Hair follicular keratinocyte (primary cell): ENCODE measurements around the gene ATAD5. TPM values are rescaled to one million over a fixed set of nuclear protein-coding genes. Genes with fewer than 3 reads are reported as not detected.

Experiments used
- total RNA-seq: library from RNA; depleted of rRNA; stranded (reverse); fragments of >200 nt; gene quantifications from 2 replicates; pipeline ENCODE4 v1.2.3, GENCODE V29; 2015

ATAD5 gene
- 2.2 and 4.3 TPM in 2 replicates for total RNA-seq

GRCh38 chr17:30831663-30832437 lies at the start of gene ATAD5:
Gene ATAD5, plus strand, starts transcription at chr17:30831966. Its CDS starts 382 bp downstream, at chr17:30832348.

GRCh38 chr17:30824356-30825145 lies 7.2 kb upstream of the ATAD5 start, which contains the start of gene CRLF3:
Gene CRLF3, minus strand, starts transcription at chr17:30824692. Its CDS starts 41 bp downstream, at chr17:30824651.

GRCh38 chr17:30906101-30906911 lies 74.5 kb downstream of the ATAD5 start, which contains the start of gene TEFM:
Gene TEFM, minus strand, starts transcription at chr17:30906238. Its CDS starts 40 bp downstream, at chr17:30906198.

GRCh38 chr17:30921544-30922196 lies 89.9 kb downstream of the ATAD5 start, which contains the start of gene ADAP2:
Gene ADAP2, plus strand, starts transcription at chr17:30921945. Its CDS starts 70 bp downstream, at chr17:30922015.

Other genes with a start within 250 kb of the ATAD5 start
- gene CRLF3, start 7.3 kb upstream of the ATAD5 start, total RNA-seq, result 13.7 and 16.5 TPM in 2 replicates
- 7.3 and 11.8 TPM in 2 replicates for gene TEFM, start 74.3 kb downstream of the ATAD5 start, total RNA-seq
- 0.62 and 0.91 TPM in 2 replicates for gene ADAP2, start 90.0 kb downstream of the ATAD5 start, total RNA-seq
- gene RNF135, start 139.1 kb downstream of the ATAD5 start, total RNA-seq, result 14.1 and 18.5 TPM in 2 replicates